Right lobe of liver (tissue), 4 donors: ENCODE measurements around the gene CACHD1.

Source experiments
- POLR2A ChIP-seq: fragments of 450-650 bp; IDR thresholded peaks from one replicate; pipeline ENCODE4 v1.6.1; 2017; ENCODE audit warnings: antibody characterized with exemption, mild to moderate bottlenecking
- TF ChIP-seq, protein P1 (sequence below), 4 donors: fragments of 200-600 bp in 3 of 4; fragments of 450-650 bp in 1 of 4; IDR thresholded peaks; one replicate each; pipeline versions ENCODE4 v1.5.1 to v1.8.0; 2016 to 2022; ENCODE audit warnings: antibody characterized with exemption in 4 of 4, mild to moderate bottlenecking in 2 of 4
- donor health status: DM: no; HTN: no; CAD: no.
- donor health status: DM: no; HTN: no; CAD: no.
- donor health status: DM: no; HTN: yes; CAD: no.

DNA sequence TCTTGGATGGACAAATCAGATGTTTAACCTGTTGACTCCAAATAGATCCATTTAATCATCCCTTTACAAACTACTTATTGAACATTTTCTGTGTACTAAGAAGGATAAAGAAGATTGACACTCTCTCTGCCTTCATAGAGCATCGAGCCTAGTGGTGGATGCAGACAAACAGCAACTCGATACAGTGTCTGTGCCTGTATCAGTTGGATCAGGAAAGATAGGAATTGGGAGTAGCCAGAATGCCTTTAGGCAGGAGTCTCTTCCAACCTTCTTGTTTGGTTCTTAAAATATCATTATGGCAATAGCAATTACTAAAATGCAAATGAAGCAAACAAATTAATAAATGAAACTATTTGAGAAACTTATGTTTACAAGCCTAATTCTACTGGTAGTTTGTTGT is 185.9 kb downstream of the CACHD1 start:
- TF ChIP-seq, protein P1, sequence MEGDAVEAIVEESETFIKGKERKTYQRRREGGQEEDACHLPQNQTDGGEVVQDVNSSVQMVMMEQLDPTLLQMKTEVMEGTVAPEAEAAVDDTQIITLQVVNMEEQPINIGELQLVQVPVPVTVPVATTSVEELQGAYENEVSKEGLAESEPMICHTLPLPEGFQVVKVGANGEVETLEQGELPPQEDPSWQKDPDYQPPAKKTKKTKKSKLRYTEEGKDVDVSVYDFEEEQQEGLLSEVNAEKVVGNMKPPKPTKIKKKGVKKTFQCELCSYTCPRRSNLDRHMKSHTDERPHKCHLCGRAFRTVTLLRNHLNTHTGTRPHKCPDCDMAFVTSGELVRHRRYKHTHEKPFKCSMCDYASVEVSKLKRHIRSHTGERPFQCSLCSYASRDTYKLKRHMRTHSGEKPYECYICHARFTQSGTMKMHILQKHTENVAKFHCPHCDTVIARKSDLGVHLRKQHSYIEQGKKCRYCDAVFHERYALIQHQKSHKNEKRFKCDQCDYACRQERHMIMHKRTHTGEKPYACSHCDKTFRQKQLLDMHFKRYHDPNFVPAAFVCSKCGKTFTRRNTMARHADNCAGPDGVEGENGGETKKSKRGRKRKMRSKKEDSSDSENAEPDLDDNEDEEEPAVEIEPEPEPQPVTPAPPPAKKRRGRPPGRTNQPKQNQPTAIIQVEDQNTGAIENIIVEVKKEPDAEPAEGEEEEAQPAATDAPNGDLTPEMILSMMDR (IDR thresholded peaks at IDR 0.05): no peak
- no peak for TF ChIP-seq POLR2A
